Thyroid gland (tissue), 4 donors: Measurements from ENCODE around the gene COPS2.

ENCODE experiments used
- POLR2A ChIP-seq, 2 donors: fragments of 450-650 bp; IDR thresholded peaks; one replicate each; pipeline ENCODE4 v1.6.1; 2017; ENCODE audit warnings: antibody characterized with exemption in 2 of 2, mild to moderate bottlenecking in 2 of 2, moderate library complexity in 1 of 2
- TF ChIP-seq, protein P1 (sequence below), 6 experiments: fragments of 200-600 bp in 3 of 6; fragments of 450-650 bp in 3 of 6; sonication (generic) in 3 of 6; IDR thresholded peaks; one replicate each; pipeline ENCODE4 v1.5.1; 2016 to 2019; ENCODE audit warnings: antibody characterized with exemption in 6 of 6, mild to moderate bottlenecking in 2 of 6, inconsistent platforms in 1 of 6, moderate library complexity in 1 of 6

DNA sequence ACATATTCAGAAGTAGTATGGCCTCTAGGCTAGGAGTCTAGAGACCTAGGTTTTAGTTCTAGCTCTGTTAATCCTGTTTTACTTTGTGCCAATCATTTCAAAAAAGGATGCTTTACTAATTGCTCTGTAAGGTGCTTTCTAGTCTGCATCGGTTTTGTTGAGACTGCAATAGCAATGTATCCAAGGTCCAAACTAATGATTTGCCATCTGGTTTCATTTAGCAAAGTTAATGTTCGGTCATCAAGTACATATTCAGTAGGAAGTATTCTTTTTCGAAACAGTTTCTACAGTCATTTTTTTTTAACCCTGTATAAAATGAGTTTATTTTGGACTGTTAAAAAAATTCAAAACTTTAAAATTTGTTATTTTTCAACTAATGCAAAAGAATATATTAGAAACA is 12.6 kb upstream of the COPS2 start:
- TF ChIP-seq, protein P1, sequence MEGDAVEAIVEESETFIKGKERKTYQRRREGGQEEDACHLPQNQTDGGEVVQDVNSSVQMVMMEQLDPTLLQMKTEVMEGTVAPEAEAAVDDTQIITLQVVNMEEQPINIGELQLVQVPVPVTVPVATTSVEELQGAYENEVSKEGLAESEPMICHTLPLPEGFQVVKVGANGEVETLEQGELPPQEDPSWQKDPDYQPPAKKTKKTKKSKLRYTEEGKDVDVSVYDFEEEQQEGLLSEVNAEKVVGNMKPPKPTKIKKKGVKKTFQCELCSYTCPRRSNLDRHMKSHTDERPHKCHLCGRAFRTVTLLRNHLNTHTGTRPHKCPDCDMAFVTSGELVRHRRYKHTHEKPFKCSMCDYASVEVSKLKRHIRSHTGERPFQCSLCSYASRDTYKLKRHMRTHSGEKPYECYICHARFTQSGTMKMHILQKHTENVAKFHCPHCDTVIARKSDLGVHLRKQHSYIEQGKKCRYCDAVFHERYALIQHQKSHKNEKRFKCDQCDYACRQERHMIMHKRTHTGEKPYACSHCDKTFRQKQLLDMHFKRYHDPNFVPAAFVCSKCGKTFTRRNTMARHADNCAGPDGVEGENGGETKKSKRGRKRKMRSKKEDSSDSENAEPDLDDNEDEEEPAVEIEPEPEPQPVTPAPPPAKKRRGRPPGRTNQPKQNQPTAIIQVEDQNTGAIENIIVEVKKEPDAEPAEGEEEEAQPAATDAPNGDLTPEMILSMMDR (IDR thresholded peaks at IDR 0.05): no peak
- no peak for TF ChIP-seq POLR2A (IDR thresholded peaks at IDR 0.05)
